Measurements from ENCODE around the gene ZDHHC22.

GRCh38 chr14:77187649-77188012 is 46.0 kb upstream of the ZDHHC22 start:
- TF ChIP-seq CTCF (tag by site-specific recombination; IDR thresholded peaks at IDR 0.05): no peak
- no peak for TF ChIP-seq ZNF274 (IDR thresholded peaks at IDR 0.05; ENCODE audit: low read length)
- TF ChIP-seq ZNF274 (tag by site-specific recombination; IDR thresholded peaks at IDR 0.05; ENCODE audit: borderline replicate concordance): no peak
- no peak for TF ChIP-seq ZNF280D (tag by site-specific recombination; IDR thresholded peaks at IDR 0.05)
- TF ChIP-seq TCF7L2 (IDR thresholded peaks at IDR 0.05; ENCODE audit: borderline replicate concordance, low read depth, low read length): no peak
- TF ChIP-seq ZNF362 (tag by site-specific recombination; IDR thresholded peaks at IDR 0.05): no peak
- no peak for TF ChIP-seq ZNF670 (tag by site-specific recombination; IDR thresholded peaks at IDR 0.05; ENCODE audit: low read depth)
- TF ChIP-seq PRDM10 (tag by site-specific recombination; IDR thresholded peaks at IDR 0.05): no peak
- no peak for TF ChIP-seq ZNF747 (tag by site-specific recombination; IDR thresholded peaks at IDR 0.05)
- TF ChIP-seq KLF9 (tag by site-specific recombination; IDR thresholded peaks at IDR 0.05; ENCODE audit: low read depth): no peak
- TF ChIP-seq ZFP3 (tag by site-specific recombination; IDR thresholded peaks at IDR 0.05; ENCODE audit: low read depth): no peak
- no peak for TF ChIP-seq ZNF121 (tag by site-specific recombination; IDR thresholded peaks at IDR 0.05)
- TF ChIP-seq SCRT2 (tag by site-specific recombination; IDR thresholded peaks at IDR 0.05): no peak
- TF ChIP-seq ZBTB1 (tag by site-specific recombination; IDR thresholded peaks at IDR 0.05): no peak
- no peak for TF ChIP-seq PRDM2 (tag by site-specific recombination; IDR thresholded peaks at IDR 0.05; ENCODE audit: borderline replicate concordance)
